Adrenal gland (tissue), 5 donors: ENCODE measurements around the gene GIMAP1.
"Not testable (repeated sequence)": the region's sequence is repeated elsewhere in the genome, so short reads cannot be mapped to it uniquely, and the experiment has no call there.

ENCODE experiments used
- POLR2A ChIP-seq, 2 donors: fragments of 450-650 bp; IDR thresholded peaks; one replicate each; pipeline ENCODE4 v1.6.1; 2017; ENCODE audit warnings: antibody characterized with exemption in 2 of 2, mild to moderate bottlenecking in 2 of 2, moderate library complexity in 1 of 2
- TF ChIP-seq, protein P1 (sequence below), 6 experiments: fragments of 450-650 bp in 4 of 6; fragments of 200-600 bp in 2 of 6; sonication (generic) in 1 of 6; IDR thresholded peaks; 1 replicate in 5 of 6; 2 replicates in 1 of 6; pipeline versions ENCODE4 v1.5.1 to v1.8.0; 2016 to 2021; ENCODE audit warnings: antibody characterized with exemption in 6 of 6, mild to moderate bottlenecking in 2 of 6, moderate library complexity in 1 of 6
- donor health status: DM: no; HTN: no; CAD: no.

DNA sequence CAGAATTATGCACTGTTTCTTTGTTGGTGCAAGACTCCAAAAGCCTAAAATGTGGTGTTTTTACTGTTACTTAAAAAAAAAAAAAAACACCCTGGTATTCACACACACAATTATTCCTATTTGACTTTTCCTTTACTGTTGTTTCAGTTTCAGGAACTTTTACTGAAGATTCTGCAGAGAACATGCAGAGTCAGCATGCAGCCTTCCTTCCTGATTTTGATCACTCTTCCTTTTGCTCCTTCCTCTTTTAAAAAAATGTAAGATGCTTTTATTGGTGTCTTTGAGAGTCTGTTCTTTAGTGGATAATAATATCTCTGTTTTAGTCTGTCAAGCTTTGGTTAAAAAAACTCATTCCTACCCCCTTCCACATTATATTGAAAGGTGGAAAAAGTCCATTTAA is 40.1 kb upstream of the GIMAP1 start:
- TF ChIP-seq, protein P1, sequence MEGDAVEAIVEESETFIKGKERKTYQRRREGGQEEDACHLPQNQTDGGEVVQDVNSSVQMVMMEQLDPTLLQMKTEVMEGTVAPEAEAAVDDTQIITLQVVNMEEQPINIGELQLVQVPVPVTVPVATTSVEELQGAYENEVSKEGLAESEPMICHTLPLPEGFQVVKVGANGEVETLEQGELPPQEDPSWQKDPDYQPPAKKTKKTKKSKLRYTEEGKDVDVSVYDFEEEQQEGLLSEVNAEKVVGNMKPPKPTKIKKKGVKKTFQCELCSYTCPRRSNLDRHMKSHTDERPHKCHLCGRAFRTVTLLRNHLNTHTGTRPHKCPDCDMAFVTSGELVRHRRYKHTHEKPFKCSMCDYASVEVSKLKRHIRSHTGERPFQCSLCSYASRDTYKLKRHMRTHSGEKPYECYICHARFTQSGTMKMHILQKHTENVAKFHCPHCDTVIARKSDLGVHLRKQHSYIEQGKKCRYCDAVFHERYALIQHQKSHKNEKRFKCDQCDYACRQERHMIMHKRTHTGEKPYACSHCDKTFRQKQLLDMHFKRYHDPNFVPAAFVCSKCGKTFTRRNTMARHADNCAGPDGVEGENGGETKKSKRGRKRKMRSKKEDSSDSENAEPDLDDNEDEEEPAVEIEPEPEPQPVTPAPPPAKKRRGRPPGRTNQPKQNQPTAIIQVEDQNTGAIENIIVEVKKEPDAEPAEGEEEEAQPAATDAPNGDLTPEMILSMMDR (IDR thresholded peaks at IDR 0.05), result not testable (repeated sequence)
- not testable (repeated sequence) for TF ChIP-seq POLR2A (IDR thresholded peaks at IDR 0.05)
